GM19351 (cell line): ENCODE measurements around the gene SIGLECL1.

Source experiments
- ATAC-seq: cut with Tn5 transposase; IDR thresholded peaks from one replicate; pipeline ENCODE4 v1.9.1; 2021; ENCODE audit warnings: mild to moderate bottlenecking, moderate library complexity; ENCODE audit not compliant: unreplicated experiment

The SIGLECL1 gene

DNA sequence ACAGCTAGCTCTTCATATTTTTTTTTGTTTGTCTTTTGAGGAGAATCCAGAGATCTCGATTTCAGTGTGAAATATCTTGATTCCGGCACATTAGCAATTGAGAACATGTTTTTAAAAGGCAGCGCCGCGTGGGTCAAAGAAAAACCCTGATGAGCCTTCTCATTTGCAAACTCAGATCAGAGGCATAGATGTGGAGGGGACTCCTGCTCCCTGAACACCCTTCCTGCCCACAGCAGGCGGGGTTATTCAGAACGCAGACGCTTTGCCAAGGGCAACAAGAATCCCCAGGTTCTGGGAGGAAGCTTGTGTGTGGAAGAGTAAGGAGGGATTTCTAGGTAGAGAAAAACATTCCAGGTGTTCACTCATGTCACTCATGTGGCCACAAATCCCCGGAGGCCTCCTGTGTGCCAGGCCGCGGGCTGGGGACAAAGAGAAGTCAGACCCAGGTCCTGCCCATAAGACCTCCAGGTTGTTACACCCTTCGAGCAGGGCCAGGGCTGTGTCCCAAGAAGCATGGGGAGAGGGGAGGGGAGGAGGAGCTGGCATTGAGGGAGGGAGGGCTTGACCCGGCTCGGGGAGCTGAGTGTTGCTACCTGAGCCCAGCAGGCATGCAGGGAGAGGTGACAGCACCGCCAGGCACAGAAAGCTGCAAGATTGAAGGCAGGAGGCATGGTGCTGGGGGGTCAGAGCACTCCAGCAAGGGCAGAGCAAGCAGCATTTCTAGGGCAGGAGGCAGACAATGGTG lies 44.7 kb downstream of the SIGLECL1 start:
- ATAC-seq = no peak

DNA sequence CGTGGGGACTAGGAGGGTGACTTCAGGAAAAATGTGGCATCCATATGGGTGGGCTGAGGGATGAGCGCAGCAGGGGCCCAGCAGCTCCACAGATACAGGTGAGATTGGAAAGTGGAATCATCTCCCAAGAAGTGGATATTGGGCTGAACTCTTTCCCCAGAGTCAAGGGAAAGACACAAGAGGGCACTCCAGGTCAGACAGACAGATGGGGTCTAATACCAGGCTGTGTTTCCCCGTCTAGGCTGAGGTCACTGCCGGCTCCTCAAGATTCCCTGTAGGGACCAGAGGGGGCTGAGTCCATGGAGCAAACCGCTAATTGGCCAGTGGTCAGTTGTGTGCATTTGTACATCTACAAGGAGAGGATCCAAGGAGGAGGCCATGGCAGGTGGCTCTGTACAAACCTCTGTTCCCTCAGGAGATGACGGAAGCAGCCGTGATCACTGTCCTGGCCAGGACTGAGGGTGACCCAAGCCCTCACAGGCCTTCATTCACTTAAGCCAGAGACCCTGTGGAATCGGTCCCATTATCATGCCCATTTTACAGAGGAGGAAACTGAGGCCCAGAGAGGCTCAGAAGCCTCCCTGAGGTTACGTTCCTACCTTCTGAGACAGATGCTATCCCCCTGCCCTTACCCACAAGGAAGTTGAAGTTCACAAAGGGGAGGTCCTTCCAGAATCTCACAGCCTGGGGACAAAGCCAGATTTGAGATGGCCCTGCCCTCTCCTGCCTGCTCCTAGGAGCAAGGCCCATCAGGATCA lies 45.6 kb downstream of the SIGLECL1 start:
- no peak for ATAC-seq

DNA sequence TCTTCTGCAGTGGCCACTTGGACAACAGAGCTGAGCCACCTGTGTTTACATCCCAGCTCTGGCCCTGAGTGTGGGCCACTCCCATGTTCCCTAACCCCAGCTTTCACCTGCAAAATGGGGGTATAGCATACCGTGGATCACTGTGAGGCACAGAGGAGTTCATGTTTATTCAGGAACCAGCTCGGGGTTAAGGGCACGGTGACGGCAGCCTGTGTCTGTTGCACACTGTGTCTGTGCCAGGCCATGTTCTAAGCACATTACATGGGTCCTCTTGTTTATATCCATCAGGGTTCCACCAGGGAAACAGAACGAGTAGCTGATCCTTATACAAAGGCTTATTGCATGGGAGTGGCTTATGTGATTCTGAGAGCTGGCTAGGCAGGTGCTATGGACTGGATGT lies 46.5 kb downstream of the SIGLECL1 start:
- no peak for ATAC-seq

DNA sequence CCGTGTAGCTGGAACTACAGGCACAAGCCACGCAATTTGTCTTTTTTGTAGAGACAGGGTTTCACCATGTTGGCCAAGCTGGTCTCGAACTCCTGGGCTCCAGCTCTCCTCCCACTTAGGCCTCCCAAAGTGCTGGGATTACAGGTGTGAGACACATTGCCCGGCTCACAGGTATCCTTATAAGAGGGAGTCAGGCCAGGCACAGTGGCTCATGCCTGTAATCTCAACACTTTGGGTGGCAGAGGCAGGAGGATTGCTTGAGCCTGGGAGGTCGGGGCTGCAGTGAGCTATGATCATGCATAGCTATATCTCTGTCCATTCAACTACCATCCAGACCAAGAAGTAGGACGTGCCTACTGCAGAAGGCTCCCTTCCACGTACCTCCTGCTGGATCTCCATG lies 50.4 kb downstream of the SIGLECL1 start:
- ATAC-seq = no peak

DNA sequence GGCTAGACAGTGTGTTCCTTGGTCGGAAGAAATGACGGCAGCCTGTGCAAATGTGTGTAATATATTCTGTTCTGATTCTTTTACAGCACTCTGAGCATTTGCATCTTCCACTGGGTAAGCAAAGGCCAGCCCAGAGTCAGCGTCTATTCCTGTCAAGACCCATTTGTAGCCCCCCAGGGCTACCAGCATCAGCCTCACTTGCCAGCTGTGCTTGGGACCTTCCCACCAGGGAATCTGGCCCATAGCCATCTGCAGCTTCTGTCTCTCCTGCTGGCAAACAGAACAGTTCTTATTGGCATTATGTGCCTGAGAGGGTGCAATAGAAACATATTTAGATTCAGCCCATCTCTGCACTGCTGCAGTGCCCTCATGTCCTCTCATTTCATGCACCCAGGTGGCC lies 54.6 kb downstream of the SIGLECL1 start:
- ATAC-seq = no peak

DNA sequence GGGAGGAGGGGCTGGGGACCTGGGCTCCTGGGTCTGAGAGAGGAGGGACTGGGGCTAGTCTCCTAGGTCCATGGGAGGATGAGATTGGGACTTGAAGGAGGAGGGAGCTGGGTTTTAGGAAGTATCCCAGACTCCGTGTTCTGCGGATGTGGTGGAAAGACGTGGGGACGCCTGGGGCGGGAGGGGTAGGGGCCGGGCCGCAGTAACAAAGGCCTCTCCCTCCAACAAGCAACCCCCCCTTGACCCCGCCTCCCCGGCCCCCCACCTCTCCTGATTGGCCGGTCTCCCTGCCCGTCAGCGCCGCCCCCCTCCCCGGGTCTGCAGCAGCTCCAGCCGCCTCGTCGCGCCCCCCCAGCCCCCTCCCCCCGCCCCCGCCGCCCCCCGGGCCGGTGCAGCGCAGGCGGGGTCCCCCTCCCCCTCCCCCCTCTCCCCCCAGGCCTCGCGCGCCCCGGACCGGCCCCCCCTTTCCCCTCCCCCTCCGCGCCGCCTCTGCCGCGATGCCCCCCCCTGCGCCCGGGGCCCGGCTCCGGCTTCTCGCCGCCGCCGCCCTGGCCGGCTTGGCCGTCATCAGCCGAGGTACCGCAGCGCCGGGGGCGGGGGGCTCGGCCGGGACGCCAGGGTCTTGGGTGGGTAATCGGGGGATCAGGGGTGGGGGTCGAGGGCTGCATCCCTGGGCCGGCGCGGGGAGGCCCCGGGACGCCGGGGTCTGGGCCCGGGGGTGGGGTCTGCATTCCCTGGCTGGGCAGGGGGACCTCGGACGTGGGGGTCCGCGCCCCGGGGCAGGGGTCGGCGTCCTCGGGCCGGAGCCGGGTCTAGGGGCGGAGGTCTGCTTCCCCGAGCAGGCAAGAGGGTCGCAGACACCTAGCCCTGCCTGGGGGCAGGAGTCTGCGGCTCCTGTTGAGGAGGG lies 60.7 kb downstream of the SIGLECL1 start, which contains the start of gene IGLON5:
IGLON5 (plus strand) TSS at position 294 of the 907 bp plus-strand sequence; CDS start at position 498, 204 bp downstream.
- ATAC-seq = no peak

DNA sequence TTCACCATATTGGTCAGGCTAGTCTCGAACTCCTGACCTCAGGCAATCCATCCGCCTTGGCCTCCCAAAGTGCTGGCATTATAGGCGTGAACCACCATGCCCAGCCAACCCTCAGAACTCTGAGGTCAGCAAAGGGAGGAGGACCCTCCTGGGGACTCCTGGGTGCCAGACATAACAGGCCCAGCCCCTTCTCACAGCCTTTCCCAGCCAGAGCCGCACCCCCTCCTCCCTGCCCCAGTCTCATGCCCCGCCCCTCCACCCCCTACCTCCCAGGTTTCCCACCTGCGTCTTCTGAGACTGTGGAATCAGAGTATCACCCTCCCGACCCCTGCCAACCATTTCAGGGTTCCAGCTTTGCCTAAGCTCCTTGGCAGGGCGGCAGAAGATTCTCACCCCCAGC lies 65.8 kb downstream of the SIGLECL1 start:
- ATAC-seq = no peak

DNA sequence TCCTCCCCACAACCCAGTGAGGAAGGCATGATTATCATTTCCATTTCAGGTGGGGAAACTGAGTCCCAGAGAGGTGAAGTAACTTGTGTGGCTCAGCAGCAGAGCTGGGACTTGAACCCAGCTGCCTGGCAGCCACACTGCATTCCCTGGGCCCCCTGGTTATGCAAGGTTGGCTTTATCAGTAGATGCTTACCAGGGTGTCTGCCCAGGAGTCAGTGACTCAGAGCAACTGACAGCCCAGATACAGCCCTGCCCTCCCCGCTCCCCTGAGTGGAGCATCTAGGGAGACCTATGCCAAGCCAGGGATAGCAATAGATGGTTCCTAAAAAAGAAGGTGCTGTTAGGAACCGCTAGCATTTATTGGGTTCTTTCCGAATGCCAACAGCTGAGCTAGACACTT lies 66.5 kb downstream of the SIGLECL1 start:
- ATAC-seq = no peak

DNA sequence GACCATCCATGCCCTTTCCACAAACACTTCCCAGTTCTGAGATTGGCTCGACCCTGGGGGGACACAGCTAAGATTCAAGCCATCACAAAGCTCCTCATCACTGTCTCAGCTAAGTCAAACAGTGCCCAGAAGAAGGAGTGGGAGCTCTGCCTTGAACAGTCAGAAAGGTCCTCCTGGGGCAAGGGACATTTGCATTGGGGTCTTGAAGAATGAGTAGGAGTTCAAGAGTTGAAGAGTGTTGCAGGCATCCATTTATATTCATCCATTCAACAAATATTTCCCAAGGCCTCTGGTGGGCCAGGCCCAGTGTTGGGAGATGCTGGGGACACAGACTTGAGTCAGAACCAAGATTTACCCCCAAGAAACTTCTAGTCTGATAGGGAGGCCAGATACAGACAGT lies 67.1 kb downstream of the SIGLECL1 start:
- ATAC-seq = no peak
